HepG2 (cell line): Measurements from ENCODE around the gene ATP6V1G2. TPM values are rescaled to one million over a fixed set of nuclear protein-coding genes. Genes with fewer than 3 reads are reported as not detected.

Source experiments
- AHR ChIP-seq: IDR thresholded peaks from 2 replicates; pipeline ENCODE4 v1.6.1; 2018; ENCODE audit warnings: missing genetic modification reagents, missing compliant biosample characterization
- ATF7 ChIP-seq, 2 experiments: fragments of 450-650 bp in 1 of 2; sonication (generic) in 1 of 2; formaldehyde crosslinking in 1 of 2; IDR thresholded peaks; 2 replicates each; pipeline versions ENCODE4 v1.4.0 to v1.6.1; 2016 to 2020; ENCODE audit warnings: antibody characterized with exemption in 1 of 2, mild to moderate bottlenecking in 1 of 2, missing genetic modification reagents in 1 of 2
- ATM ChIP-seq: fragments of 450-650 bp; IDR thresholded peaks from 2 replicates; pipeline ENCODE4 v1.7.1; 2017; ENCODE audit warnings: mild to moderate bottlenecking, borderline replicate concordance
- DBP ChIP-seq: sonication (generic); formaldehyde crosslinking; IDR thresholded peaks from 2 replicates; pipeline ENCODE4 v1.4.0; 2020; ENCODE audit warnings: missing genetic modification reagents; ENCODE audit errors: not compliant biosample characterization
- HNRNPL ChIP-seq: fragments of 200-400 bp; formaldehyde crosslinking; IDR thresholded peaks from 2 replicates; pipeline ENCODE4 v1.6.1; 2017; ENCODE audit warnings: mild to moderate bottlenecking, low read depth, low read length
- NFYC ChIP-seq: IDR thresholded peaks from 2 replicates; pipeline ENCODE4 v1.6.1; 2016; ENCODE audit warnings: missing genetic modification reagents, missing compliant biosample characterization
- PPARG ChIP-seq: conservative IDR thresholded peaks from 2 replicates; pipeline ENCODE4 v1.6.1; 2016; ENCODE audit warnings: missing biosample characterization, missing genetic modification reagents
- SCMH1 ChIP-seq: sonication (generic); formaldehyde crosslinking; IDR thresholded peaks from 2 replicates; pipeline ENCODE4 v1.9.0; 2021; ENCODE audit warnings: missing genetic modification reagents, mild to moderate bottlenecking, borderline replicate concordance
- SKI ChIP-seq: fragments of 450-650 bp; IDR thresholded peaks from one replicate; pipeline ENCODE4 v1.6.1; 2018; ENCODE audit warnings: mild to moderate bottlenecking; ENCODE audit not compliant: partially characterized antibody
- SMARCC2 ChIP-seq: fragments of 450-650 bp; IDR thresholded peaks from 2 replicates; pipeline ENCODE4 v1.6.1; 2017; ENCODE audit warnings: antibody characterized with exemption, mild to moderate bottlenecking
- TRAFD1 ChIP-seq: sonication (generic); formaldehyde crosslinking; IDR thresholded peaks from 2 replicates; pipeline ENCODE4 v1.5.1; 2020; ENCODE audit warnings: missing genetic modification reagents, mild to moderate bottlenecking, borderline replicate concordance
- TRIM22 ChIP-seq: fragments of 450-650 bp; IDR thresholded peaks from 2 replicates; pipeline ENCODE4 v1.6.1; 2017
- ZFYVE20 ChIP-seq: sonication (generic); formaldehyde crosslinking; IDR thresholded peaks from 2 replicates; pipeline ENCODE4 v1.8.0; 2023; ENCODE audit warnings: low read depth, mild to moderate bottlenecking, moderate library complexity, missing genetic modification reagents, borderline replicate concordance
- ZNF18 ChIP-seq: sonication (generic); formaldehyde crosslinking; IDR thresholded peaks from 2 replicates; pipeline ENCODE4 v1.8.0; 2022; ENCODE audit warnings: mild to moderate bottlenecking, missing genetic modification reagents; ENCODE audit not compliant: insufficient replicate concordance
- ZNF24 ChIP-seq: fragments of 450-650 bp; IDR thresholded peaks from 2 replicates; pipeline ENCODE4 v1.6.1; 2017; ENCODE audit warnings: antibody characterized with exemption, mild to moderate bottlenecking
- ZNF256 ChIP-seq: sonication (generic); formaldehyde crosslinking; conservative IDR thresholded peaks from 2 replicates; pipeline ENCODE4 v1.4.0; 2020; ENCODE audit warnings: missing genetic modification reagents
- ZNF564 ChIP-seq: sonication (generic); formaldehyde crosslinking; IDR thresholded peaks from 2 replicates; pipeline ENCODE4 v1.8.1; 2023; ENCODE audit warnings: mild to moderate bottlenecking, missing genetic modification reagents
- ZNF891 ChIP-seq: sonication (generic); formaldehyde crosslinking; IDR thresholded peaks from 2 replicates; pipeline ENCODE4 v1.5.0; 2020; ENCODE audit warnings: mild to moderate bottlenecking, missing genetic modification reagents
- ZSCAN25 ChIP-seq: sonication (generic); formaldehyde crosslinking; IDR thresholded peaks from 2 replicates; pipeline ENCODE4 v1.8.0; 2022; ENCODE audit warnings: mild to moderate bottlenecking, missing genetic modification reagents
- polyA plus RNA-seq, 8 experiments: library from polyadenylated mRNA; depleted of rRNA in 3 of 8; stranded (reverse) in 7 of 8; unstranded in 1 of 8; fragments of >200 nt; fragmentation: Illumina TruSeq in 4 of 8; extraction: Trizol in 4 of 8; gene quantifications; 2 replicates each; pipeline versions ENCODE4 v1.2.1 to v1.2.3, GENCODE V29; 2011 to 2016; ENCODE audit warnings: low read depth in 4 of 8, missing spikeins in 1 of 8, mixed read lengths in 1 of 8; ENCODE audit not compliant: insufficient read depth in 1 of 8
- total RNA-seq, 5 experiments: library from RNA; depleted of rRNA; stranded (reverse); fragments of >200 nt; fragmentation: Illumina TruSeq; extraction: Trizol; gene quantifications; 2 replicates each; pipeline ENCODE4 v1.2.3, GENCODE V29; 2016; ENCODE audit warnings: low read depth in 1 of 5
- TF ChIP-seq, protein P1 (sequence below), 2 experiments: IDR thresholded peaks; 2 replicates each; pipeline ENCODE4 v1.6.1; 2011 to 2012; ENCODE audit warnings: low read length in 2 of 2, borderline replicate concordance in 1 of 2, low read depth in 1 of 2, mild to moderate bottlenecking in 1 of 2, moderate library complexity in 1 of 2

ATP6V1G2 gene
- total and polyA plus RNA-seq, 2 of the 13 experiments (the other 11 are each of a cell fraction or from before 2014, with no cell fraction given), result 0.27 to 0.83 TPM

GRCh38 chr6:31580807-31581433 is 34.5 kb upstream of the ATP6V1G2 start (continued):
- TF ChIP-seq, protein P1, sequence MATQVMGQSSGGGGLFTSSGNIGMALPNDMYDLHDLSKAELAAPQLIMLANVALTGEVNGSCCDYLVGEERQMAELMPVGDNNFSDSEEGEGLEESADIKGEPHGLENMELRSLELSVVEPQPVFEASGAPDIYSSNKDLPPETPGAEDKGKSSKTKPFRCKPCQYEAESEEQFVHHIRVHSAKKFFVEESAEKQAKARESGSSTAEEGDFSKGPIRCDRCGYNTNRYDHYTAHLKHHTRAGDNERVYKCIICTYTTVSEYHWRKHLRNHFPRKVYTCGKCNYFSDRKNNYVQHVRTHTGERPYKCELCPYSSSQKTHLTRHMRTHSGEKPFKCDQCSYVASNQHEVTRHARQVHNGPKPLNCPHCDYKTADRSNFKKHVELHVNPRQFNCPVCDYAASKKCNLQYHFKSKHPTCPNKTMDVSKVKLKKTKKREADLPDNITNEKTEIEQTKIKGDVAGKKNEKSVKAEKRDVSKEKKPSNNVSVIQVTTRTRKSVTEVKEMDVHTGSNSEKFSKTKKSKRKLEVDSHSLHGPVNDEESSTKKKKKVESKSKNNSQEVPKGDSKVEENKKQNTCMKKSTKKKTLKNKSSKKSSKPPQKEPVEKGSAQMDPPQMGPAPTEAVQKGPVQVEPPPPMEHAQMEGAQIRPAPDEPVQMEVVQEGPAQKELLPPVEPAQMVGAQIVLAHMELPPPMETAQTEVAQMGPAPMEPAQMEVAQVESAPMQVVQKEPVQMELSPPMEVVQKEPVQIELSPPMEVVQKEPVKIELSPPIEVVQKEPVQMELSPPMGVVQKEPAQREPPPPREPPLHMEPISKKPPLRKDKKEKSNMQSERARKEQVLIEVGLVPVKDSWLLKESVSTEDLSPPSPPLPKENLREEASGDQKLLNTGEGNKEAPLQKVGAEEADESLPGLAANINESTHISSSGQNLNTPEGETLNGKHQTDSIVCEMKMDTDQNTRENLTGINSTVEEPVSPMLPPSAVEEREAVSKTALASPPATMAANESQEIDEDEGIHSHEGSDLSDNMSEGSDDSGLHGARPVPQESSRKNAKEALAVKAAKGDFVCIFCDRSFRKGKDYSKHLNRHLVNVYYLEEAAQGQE (IDR thresholded peaks at IDR 0.05; ENCODE audit: borderline replicate concordance in 1 of 2, low read depth in 1 of 2, low read length in 2 of 2), result no peak
- no peak; the same call in 1 of the 2 replicates for TF ChIP-seq AHR (CRISPR knock-in tag)
- no peak for TF ChIP-seq ZNF256
- 0 out of 2 replicates have a peak, but pooled peaks have one; percentile 44 for TF ChIP-seq HNRNPL
- no peak for TF ChIP-seq ZSCAN25
- no peak for TF ChIP-seq DBP (CRISPR knock-in tag)
- no peak for TF ChIP-seq ZFYVE20 (CRISPR knock-in tag)
- peak; percentile 60; the same call in 1 of the 2 replicates for TF ChIP-seq PPARG
- no peak for TF ChIP-seq ZNF18 (CRISPR knock-in tag)
- no peak for TF ChIP-seq ATM
- TF ChIP-seq NFYC, result no peak
- peak; percentile 82; the same call in 1 of the 2 replicates for TF ChIP-seq ZNF564 (CRISPR knock-in tag)
- no peak for TF ChIP-seq TRAFD1
- no peak for TF ChIP-seq ZNF24
- no peak for TF ChIP-seq SMARCC2
- no peak for TF ChIP-seq TRIM22
- TF ChIP-seq ATF7 (IDR thresholded peaks at IDR 0.05), result no peak
- no peak for TF ChIP-seq ATF7 (CRISPR knock-in tag; IDR thresholded peaks at IDR 0.05)
- peak; percentile 34 for TF ChIP-seq SKI
- peak; percentile 87 for TF ChIP-seq ZNF891 (CRISPR knock-in tag)
- TF ChIP-seq SCMH1, result no peak
